C4-2B (cell line): ENCODE results near the gene CAPN12.

Source experiments
- ZFX ChIP-seq: fragments of 450-650 bp; IDR thresholded peaks from 2 replicates; pipeline ENCODE4 v1.6.1; 2017
- TF ChIP-seq, protein P1 (sequence below): fragments of 450-650 bp; conservative IDR thresholded peaks from 2 replicates; pipeline ENCODE4 v1.5.1; 2017; ENCODE audit warnings: mild to moderate bottlenecking

DNA sequence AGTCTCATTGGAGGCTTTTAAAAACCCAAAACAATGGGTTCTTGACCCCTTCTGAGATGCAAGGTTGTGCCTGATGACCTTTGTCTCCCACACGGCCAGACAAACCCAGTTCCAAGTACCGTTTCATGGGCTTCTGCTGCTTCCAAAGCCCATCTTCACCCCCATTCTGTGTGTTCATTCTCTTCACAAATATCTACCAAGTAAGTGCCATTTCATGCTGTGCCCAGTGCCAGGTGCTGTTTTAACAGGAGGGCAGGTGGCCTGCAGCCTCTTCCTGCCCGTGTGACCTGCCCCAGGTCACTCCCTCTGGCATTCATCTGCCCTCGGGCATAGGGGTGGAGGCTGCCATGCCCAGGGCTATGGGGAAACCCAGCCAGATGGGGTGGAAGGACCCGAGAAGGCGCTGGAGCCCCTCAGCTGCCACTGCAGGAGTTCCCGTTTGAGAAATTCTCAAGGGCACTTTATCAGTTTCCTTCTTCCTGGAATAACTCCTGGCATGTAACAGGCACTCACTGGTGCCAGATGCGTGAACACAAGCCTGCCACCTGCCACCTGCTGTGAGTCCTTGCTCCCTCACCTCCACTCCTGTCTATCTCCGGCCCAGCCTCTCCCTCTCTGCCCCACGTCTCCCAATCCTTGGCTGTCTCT is 12.5 kb downstream of the CAPN12 start:
- TF ChIP-seq, protein P1, sequence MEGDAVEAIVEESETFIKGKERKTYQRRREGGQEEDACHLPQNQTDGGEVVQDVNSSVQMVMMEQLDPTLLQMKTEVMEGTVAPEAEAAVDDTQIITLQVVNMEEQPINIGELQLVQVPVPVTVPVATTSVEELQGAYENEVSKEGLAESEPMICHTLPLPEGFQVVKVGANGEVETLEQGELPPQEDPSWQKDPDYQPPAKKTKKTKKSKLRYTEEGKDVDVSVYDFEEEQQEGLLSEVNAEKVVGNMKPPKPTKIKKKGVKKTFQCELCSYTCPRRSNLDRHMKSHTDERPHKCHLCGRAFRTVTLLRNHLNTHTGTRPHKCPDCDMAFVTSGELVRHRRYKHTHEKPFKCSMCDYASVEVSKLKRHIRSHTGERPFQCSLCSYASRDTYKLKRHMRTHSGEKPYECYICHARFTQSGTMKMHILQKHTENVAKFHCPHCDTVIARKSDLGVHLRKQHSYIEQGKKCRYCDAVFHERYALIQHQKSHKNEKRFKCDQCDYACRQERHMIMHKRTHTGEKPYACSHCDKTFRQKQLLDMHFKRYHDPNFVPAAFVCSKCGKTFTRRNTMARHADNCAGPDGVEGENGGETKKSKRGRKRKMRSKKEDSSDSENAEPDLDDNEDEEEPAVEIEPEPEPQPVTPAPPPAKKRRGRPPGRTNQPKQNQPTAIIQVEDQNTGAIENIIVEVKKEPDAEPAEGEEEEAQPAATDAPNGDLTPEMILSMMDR, result no peak
- no peak for TF ChIP-seq ZFX
